Neural progenitor cell (in vitro differentiated cells): ENCODE data around the gene MAEL.

ENCODE experiments used
- EZH2 ChIP-seq: fragments of 200-600 bp; sonication (generic); IDR thresholded peaks from 2 replicates; pipeline ENCODE4 v1.6.1; 2017; ENCODE audit warnings: antibody characterized with exemption, mild to moderate bottlenecking, moderate library complexity
- TF ChIP-seq, protein P1 (sequence below): fragments of 200-600 bp; sonication (generic); IDR thresholded peaks from 2 replicates; pipeline ENCODE4 v1.5.1; 2017; ENCODE audit warnings: antibody characterized with exemption, mild to moderate bottlenecking

DNA sequence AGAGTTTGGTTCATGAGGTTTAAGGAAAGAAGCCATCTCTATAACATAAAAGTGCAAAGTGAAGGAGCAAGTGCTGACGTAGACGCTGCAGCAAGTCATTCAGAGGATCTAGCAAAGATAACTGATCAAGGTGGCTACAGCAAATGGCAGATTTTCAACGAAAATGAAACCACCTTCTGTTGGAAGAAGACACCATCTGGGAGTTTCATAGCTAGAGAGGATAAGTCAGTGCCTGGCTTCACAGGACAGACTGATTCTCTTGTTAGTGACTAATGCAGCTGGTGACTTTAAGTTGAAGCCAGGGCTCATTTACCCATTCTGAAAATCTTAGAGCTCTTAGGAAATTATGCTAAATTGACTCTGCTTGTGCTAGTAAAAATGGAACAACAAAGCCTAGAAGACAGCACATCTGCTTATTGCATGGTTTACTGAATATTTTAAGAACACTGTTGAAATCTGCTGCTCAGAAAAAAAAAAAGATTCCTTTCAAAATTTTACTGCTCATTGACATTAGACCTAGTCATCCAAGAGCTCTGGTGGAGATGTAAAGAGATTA lies 10.5 kb downstream of the MAEL start:
- TF ChIP-seq EZH2, result no peak
- TF ChIP-seq, protein P1, sequence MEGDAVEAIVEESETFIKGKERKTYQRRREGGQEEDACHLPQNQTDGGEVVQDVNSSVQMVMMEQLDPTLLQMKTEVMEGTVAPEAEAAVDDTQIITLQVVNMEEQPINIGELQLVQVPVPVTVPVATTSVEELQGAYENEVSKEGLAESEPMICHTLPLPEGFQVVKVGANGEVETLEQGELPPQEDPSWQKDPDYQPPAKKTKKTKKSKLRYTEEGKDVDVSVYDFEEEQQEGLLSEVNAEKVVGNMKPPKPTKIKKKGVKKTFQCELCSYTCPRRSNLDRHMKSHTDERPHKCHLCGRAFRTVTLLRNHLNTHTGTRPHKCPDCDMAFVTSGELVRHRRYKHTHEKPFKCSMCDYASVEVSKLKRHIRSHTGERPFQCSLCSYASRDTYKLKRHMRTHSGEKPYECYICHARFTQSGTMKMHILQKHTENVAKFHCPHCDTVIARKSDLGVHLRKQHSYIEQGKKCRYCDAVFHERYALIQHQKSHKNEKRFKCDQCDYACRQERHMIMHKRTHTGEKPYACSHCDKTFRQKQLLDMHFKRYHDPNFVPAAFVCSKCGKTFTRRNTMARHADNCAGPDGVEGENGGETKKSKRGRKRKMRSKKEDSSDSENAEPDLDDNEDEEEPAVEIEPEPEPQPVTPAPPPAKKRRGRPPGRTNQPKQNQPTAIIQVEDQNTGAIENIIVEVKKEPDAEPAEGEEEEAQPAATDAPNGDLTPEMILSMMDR, result no peak
